Stimulated activated CD8-positive, alpha-beta memory T cell treated with anti-CD3 and anti-CD28 coated beads, Interleukin-2, amount 100 ng/mL, for 48 hours (primary cell): ENCODE measurements around the gene DCC.

Experiments used
- DNase-seq, 2 donors: peaks; one replicate each; pipeline ENCODE4 v3.0.0-alpha.2; 2020; ENCODE audit warnings: low read depth in 2 of 2

DCC gene

GRCh38 chr18:52426462-52426861 lies 86.5 kb downstream of the DCC start:
- no peak for DNase-seq

DNA sequence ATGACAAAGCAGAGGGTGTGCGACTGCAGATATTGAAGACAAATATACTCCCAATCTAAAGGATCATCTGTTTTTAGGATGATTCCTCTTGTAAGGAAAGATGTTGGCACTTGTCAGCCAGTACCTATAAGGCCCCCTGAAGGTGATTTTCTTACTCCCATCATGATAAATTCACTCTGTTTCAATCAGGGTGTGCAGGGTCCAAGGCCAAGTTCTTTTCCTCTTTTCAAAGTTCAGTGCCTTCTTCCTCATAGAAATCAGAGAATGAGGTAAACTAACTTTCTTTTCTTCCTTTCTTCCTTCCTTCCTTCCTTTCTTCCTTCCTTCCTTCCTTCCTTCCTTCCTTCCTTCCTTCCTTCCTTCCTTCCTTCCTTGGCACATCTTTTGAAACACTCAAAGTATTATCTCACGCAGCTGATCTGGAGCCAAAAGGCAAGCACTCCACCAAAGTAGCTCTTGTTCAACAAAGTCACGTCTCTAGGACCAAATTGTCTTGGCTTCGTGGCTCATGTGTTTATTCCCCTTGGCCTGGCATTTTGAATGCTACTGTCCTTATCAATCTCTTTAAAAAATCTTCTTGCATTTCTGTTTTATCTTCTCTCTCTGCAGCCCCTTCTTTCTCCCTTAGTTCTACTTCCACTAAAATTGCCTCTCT lies 87.7 kb downstream of the DCC start:
- DNase-seq, result no peak

DNA sequence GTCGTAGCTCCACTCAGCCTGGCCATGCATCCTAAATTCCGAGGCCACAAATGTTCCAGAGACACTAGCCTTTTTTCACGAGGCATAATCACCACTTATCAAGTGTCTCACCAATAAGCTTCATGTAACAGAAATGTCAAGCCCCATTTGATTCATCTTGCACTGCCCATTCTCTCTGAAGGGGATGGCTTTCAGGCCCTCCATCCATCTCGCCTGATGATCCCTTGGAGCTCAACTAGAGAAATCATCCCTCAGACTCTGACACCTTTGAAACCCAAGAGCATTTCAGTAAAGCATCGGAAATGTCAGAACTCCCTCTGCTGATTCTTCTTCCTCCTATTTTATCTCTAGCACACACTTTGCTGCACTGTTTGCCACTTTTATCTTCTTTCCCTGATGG lies 91.7 kb downstream of the DCC start:
- DNase-seq, result no peak

DNA sequence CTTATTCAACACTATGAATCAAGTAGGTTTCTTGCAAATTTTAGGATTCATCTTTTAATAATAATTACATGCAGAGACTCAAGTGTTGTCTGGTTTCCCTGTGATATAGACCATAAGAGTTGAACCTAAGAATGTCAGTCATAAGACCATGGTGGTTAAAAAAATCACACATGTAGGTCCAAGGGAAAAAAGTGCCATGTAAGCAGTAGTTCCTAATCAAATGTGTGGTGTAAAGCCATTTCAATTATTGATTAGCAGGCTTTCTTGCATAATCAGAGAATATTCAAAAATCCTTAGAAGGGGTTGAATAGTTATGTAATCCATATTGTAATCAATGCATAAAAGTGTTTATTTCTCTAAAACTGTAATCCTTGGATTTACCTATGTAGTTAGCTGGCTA lies 93.8 kb downstream of the DCC start:
- no peak for DNase-seq

GRCh38 chr18:52435301-52435700 lies 95.3 kb downstream of the DCC start:
- DNase-seq, result no peak

GRCh38 chr18:52437161-52437560 lies 97.2 kb downstream of the DCC start:
- no peak for DNase-seq

- no peak for DNase-seq
Measured at GRCh38 chr18:52439457-52439856, 99.5 kb downstream of the DCC start.

GRCh38 chr18:52441794-52442193 lies 101.8 kb downstream of the DCC start:
- no peak for DNase-seq

GRCh38 chr18:52442686-52443085 lies 102.7 kb downstream of the DCC start:
- no peak for DNase-seq

DNA sequence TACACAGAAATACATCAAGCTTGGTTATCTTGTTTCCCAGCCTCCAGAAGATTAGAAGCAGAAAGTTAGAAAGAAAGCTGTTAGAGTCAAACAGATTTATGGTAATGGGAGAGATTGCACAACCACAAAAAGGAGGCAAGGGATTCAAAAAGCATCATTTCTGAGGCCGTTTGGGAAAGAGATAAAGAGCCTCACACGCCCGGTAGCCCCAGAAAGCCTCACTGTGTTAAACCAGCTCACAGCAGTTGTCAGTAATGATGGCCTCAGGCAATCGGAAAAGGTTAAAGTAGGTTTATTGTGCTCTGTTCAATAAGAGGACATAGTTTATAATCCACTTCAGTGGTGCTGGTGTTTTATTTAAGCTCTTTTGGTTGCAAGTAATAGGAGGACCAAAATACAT lies 111.3 kb downstream of the DCC start:
- DNase-seq, result no peak

DNA sequence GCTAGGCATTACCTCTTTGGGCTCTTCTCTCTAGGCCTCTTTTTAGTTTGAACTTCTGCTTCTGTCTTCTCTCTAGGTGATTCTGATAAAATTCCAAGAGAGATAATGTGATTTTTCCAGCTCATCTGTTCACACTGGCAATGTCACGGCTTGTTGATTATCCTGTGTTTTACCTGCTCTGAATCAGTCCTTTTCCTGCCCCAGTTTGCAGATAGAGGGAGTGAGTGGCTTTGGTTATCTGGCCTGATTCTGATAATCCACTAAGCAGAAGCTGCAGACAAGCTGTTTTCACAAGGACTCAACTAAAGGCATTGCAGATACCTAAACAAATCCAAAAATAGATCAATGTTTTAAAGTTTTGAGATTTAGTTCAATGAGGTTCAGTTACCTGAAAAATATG lies 111.9 kb downstream of the DCC start:
- no peak for DNase-seq

- DNase-seq, result no peak
Measured at GRCh38 chr18:52452427-52452826, 112.4 kb downstream of the DCC start.

DNA sequence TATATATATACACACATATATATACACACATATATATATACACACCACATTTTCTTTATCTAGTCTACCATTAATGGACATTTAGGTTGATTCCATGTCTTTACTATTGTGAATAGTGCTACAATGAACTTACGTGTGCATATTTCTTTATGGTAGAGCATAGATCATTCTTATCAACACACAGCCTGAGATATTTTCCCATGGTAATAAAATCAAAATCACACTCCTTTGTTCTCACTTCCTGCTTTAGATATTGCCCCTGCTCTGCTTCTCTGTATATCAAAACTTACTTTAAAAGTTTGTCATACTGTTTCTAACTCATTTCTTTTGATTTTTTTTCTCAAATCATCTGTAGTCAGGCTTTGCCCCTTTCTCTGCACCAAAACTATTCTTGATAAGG lies 119.9 kb downstream of the DCC start:
- DNase-seq, result no peak

DNA sequence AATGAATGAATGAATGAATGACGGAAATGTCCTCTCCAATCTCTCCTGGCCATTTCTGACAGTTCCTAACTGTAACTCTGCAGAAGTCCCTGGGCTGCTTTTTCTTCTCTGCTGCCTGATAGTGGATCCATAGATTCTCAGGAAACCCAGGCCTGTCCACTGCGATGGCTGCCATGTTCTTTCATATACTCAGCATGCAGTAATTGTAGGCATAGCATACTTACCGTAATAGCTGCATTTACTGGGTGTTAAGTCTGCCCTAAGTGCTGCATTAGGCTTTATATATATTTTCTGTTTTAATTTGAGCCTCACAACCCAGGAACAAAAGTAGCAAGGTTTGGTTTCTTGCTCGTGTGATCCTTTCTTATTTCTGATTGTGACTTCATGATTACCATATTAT lies 122.9 kb downstream of the DCC start:
- DNase-seq, result no peak

- DNase-seq, result no peak
Measured at GRCh38 chr18:52465391-52465790, 125.4 kb downstream of the DCC start.

DNA sequence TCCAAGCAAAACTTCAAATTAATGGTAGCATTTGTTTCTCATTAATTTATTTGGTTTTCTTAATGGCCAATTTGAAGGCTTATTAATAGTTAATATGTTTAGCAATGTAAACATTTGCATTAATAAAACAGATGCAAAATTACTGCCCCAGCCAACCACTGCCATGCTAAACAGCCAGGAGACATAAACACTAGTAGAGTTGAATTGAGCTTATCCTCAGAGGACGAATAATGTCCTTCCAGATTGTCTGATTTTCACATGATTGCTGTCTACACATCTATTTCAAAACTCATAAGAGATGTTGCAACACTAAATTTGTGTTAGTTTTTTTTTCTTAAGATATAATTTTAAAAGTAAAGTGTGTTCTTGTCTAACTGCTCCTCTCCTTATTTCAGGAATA lies 128.5 kb downstream of the DCC start:
- DNase-seq, result no peak

DNA sequence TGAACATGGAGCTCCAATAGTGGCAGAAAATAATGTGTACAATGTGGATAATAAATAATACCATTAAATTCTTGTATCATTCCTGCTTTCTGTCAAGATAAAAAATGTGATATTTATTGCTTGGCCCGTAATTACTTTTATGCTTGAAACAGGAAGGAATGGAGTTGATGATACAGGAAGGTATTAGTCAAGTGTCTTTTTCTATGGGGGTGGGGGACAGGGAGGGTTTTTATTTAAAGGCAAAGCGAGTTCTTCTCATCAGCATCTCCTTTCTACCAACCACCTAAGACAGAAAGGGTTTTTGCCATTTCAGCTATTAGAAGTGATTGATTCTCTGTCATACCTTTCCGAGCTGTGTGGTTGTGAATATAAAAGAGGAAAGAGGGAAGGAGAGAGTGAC lies 135.3 kb downstream of the DCC start:
- no peak for DNase-seq

DNA sequence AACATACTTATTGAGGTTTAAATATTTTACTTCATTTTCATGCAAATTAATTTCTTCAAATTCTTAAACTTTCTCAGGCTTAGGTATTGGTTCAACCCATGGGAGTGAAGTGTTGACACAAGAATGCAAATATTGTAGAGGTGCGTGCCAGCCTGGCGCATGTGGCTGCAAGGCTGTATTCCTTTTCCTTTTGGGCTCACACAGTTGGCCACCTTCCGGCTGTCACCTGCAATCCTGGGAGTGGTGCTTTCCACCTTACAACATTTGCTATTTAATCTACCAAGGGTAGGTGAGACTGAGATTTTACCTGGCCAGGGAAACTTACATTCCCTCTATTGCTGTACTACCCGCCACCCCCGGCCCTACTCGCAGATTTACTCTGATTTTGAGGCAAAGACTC lies 141.1 kb downstream of the DCC start:
- DNase-seq, result no peak

- DNase-seq, result no peak
Measured at GRCh38 chr18:52484977-52485376, 145.0 kb downstream of the DCC start.

GRCh38 chr18:52486052-52486451 lies 146.1 kb downstream of the DCC start:
- DNase-seq, result no peak

GRCh38 chr18:52489396-52490306 lies 149.7 kb downstream of the DCC start:
- no peak for DNase-seq

DNA sequence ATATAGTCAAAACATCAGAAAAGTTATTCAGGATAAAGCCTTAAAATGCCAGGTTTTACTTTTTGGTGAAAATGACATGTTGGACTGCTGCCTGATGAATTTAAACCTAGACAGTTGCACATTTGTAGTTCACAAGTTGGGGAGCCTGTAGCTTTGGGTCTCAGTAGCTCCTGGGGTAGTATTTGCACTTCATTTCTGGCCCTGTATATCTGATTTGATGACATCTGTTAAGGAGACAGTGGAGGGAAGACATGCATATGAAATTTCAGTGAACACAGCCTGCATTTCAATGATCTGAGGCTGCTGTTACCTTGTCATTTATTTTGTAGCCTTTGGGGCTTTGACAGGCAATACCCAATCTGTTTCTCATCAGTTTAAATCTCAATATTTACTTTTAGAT lies 156.4 kb downstream of the DCC start:
- no peak for DNase-seq

DNA sequence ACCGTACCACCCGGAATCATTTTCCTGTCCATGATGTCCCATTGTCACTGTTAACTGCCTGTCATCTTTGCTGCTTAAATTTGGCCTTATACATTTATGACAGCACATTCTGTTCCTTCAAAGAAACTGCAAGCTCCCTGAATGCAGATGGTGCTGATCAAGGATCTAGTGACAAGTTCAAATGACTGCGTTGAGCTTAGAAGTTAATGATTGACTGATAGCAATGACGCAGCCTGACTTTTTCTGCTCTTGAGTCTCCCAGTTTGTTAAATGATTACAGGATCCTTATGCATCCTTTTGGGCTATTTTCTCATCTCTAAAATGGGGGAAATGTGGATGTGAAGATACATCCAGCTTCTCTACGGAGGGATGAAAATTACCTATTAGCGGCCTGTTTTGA lies 159.0 kb downstream of the DCC start:
- DNase-seq, result no peak
